Measurements from ENCODE around the gene REEP1.

REEP1 gene

DNA sequence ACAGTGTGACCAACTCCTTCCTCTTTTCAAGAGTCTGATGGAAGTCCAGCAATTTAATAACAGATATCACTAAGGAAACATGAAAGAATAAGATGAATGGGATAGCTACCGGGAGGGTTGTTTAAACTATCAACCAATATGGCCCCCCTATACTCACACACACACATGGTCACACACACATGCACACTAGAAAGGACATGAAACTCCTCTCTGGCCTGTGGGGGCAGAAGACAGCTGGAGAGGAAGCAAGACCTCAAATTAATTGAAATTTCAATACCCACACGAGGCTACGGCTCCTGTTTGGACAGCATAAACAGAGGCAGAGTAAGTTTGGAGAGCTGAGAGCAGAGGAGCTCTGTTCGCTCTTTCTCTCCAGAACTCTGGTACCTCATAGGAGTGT is 34.7 kb upstream of the REEP1 start:
- DNase-seq (ENCODE audit: low read depth, low spot score), result no peak
- no peak for TF ChIP-seq ZNF274 (IDR thresholded peaks at IDR 0.05; ENCODE audit: low read depth, low read length)
- TF ChIP-seq SUZ12 (IDR thresholded peaks at IDR 0.05; ENCODE audit: extremely low read depth, insufficient read depth, insufficient read length), result no peak
- TF ChIP-seq YY1 (IDR thresholded peaks at IDR 0.05; ENCODE audit: insufficient read depth, insufficient read length), result no peak
- no peak overlapping the region for H3K4me3 ChIP-seq (ENCODE audit: insufficient read length, low read depth)
- H3K4me1 ChIP-seq (ENCODE audit: insufficient read depth, insufficient read length), result peaks cover 3% of the 10 kb centered on the region
- H3K9me3 ChIP-seq (ENCODE audit: insufficient read depth, low read length), result peaks cover 8% of the 10 kb centered on the region
- no peak overlapping the region for H3K9ac ChIP-seq (ENCODE audit: insufficient read length, low read depth)
- no peaks in the 10 kb centered on the region for H3K27me3 ChIP-seq (ENCODE audit: insufficient read depth, insufficient read length)
- H3K36me3 ChIP-seq (ENCODE audit: insufficient read depth, insufficient read length, low read length), result no peaks in the 10 kb centered on the region

- H3K4me3 ChIP-seq (ENCODE audit: insufficient read length, low read depth), result no peak overlapping the region
- no peaks in the 10 kb centered on the region for H3K36me3 ChIP-seq (ENCODE audit: insufficient read depth, insufficient read length, low read length)
- no peak for DNase-seq (ENCODE audit: low read depth, low spot score)
- H3K9me3 ChIP-seq (ENCODE audit: insufficient read depth, low read length), result peaks cover 8% of the 10 kb centered on the region
- no peaks in the 10 kb centered on the region for H3K27me3 ChIP-seq (ENCODE audit: insufficient read depth, insufficient read length)
- H3K4me1 ChIP-seq (ENCODE audit: insufficient read depth, insufficient read length), result peaks cover 3% of the 10 kb centered on the region
- H3K9ac ChIP-seq (ENCODE audit: insufficient read length, low read depth), result no peak overlapping the region
- no peak for TF ChIP-seq SUZ12 (IDR thresholded peaks at IDR 0.05; ENCODE audit: extremely low read depth, insufficient read depth, insufficient read length)
- TF ChIP-seq YY1 (IDR thresholded peaks at IDR 0.05; ENCODE audit: insufficient read depth, insufficient read length), result no peak
- no peak for TF ChIP-seq ZNF274 (IDR thresholded peaks at IDR 0.05; ENCODE audit: low read depth, low read length)
Observed at GRCh38 chr2:86371527-86371926, 34.1 kb upstream of the REEP1 start.

- Histone ChIP-seq H3K9ac (ENCODE audit: insufficient read length, low read depth) (no peak overlapping the region), H3K4me3 (ENCODE audit: insufficient read length, low read depth) (no peak overlapping the region), H3K4me1 (ENCODE audit: insufficient read depth, insufficient read length) (peaks cover 3% of the 10 kb centered on the region), H3K9me3 (ENCODE audit: insufficient read depth, low read length) (peaks cover 8% of the 10 kb centered on the region), H3K27me3 (ENCODE audit: insufficient read depth, insufficient read length) (no peaks in the 10 kb centered on the region), H3K36me3 (ENCODE audit: insufficient read depth, insufficient read length, low read length) (no peaks in the 10 kb centered on the region)
- DNase-seq (ENCODE audit: low read depth, low spot score), result no peak
- TF ChIP-seq ZNF274 (IDR thresholded peaks at IDR 0.05; ENCODE audit: low read depth, low read length), result no peak
- no peak for TF ChIP-seq YY1 (IDR thresholded peaks at IDR 0.05; ENCODE audit: insufficient read depth, insufficient read length)
- TF ChIP-seq SUZ12 (IDR thresholded peaks at IDR 0.05; ENCODE audit: extremely low read depth, insufficient read depth, insufficient read length), result no peak
Observed at GRCh38 chr2:86370579-86370978, 33.2 kb upstream of the REEP1 start.

GRCh38 chr2:86368161-86368824 is 30.9 kb upstream of the REEP1 start:
- H3K36me3 ChIP-seq (ENCODE audit: insufficient read depth, insufficient read length, low read length), result no peaks in the 10 kb centered on the region
- TF ChIP-seq SUZ12 (IDR thresholded peaks at IDR 0.05; ENCODE audit: extremely low read depth, insufficient read depth, insufficient read length) (no peak), YY1 (IDR thresholded peaks at IDR 0.05; ENCODE audit: insufficient read depth, insufficient read length) (no peak), ZNF274 (IDR thresholded peaks at IDR 0.05; ENCODE audit: low read depth, low read length) (no peak)
- no peak overlapping the region for H3K9ac ChIP-seq (ENCODE audit: insufficient read length, low read depth)
- H3K4me3 ChIP-seq (ENCODE audit: insufficient read length, low read depth), result no peak overlapping the region
- H3K9me3 ChIP-seq (ENCODE audit: insufficient read depth, low read length), result peaks cover 8% of the 10 kb centered on the region
- peak; percentile 55 for DNase-seq (ENCODE audit: low read depth, low spot score)
- no peaks in the 10 kb centered on the region for H3K27me3 ChIP-seq (ENCODE audit: insufficient read depth, insufficient read length)
- H3K4me1 ChIP-seq (ENCODE audit: insufficient read depth, insufficient read length), result peaks cover 3% of the 10 kb centered on the region

- Histone ChIP-seq H3K4me1 (ENCODE audit: insufficient read depth, insufficient read length) (no peaks in the 10 kb centered on the region), H3K27me3 (ENCODE audit: insufficient read depth, insufficient read length) (no peaks in the 10 kb centered on the region), H3K4me3 (ENCODE audit: insufficient read length, low read depth) (no peak overlapping the region), H3K36me3 (ENCODE audit: insufficient read depth, insufficient read length, low read length) (no peaks in the 10 kb centered on the region), H3K9me3 (ENCODE audit: insufficient read depth, low read length) (peaks cover 8% of the 10 kb centered on the region), H3K9ac (ENCODE audit: insufficient read length, low read depth) (no peak overlapping the region)
- TF ChIP-seq ZNF274 (IDR thresholded peaks at IDR 0.05; ENCODE audit: low read depth, low read length) (no peak), YY1 (IDR thresholded peaks at IDR 0.05; ENCODE audit: insufficient read depth, insufficient read length) (no peak), SUZ12 (IDR thresholded peaks at IDR 0.05; ENCODE audit: extremely low read depth, insufficient read depth, insufficient read length) (no peak)
- DNase-seq (ENCODE audit: low read depth, low spot score), result no peak
Observed at GRCh38 chr2:86367499-86367777, 30.0 kb upstream of the REEP1 start.

GRCh38 chr2:86366651-86367498 is 29.4 kb upstream of the REEP1 start:
- DNase-seq (ENCODE audit: low read depth, low spot score), result no peak
- H3K9me3 ChIP-seq (ENCODE audit: insufficient read depth, low read length), result peaks cover 8% of the 10 kb centered on the region
- no peaks in the 10 kb centered on the region for H3K36me3 ChIP-seq (ENCODE audit: insufficient read depth, insufficient read length, low read length)
- no peaks in the 10 kb centered on the region for H3K4me1 ChIP-seq (ENCODE audit: insufficient read depth, insufficient read length)
- no peaks in the 10 kb centered on the region for H3K27me3 ChIP-seq (ENCODE audit: insufficient read depth, insufficient read length)
- no peak overlapping the region for H3K9ac ChIP-seq (ENCODE audit: insufficient read length, low read depth)
- TF ChIP-seq SUZ12 (IDR thresholded peaks at IDR 0.05; ENCODE audit: extremely low read depth, insufficient read depth, insufficient read length), result no peak
- no peak for TF ChIP-seq YY1 (IDR thresholded peaks at IDR 0.05; ENCODE audit: insufficient read depth, insufficient read length)
- TF ChIP-seq ZNF274 (IDR thresholded peaks at IDR 0.05; ENCODE audit: low read depth, low read length), result no peak
- H3K4me3 ChIP-seq (ENCODE audit: insufficient read length, low read depth), result no peak overlapping the region

GRCh38 chr2:86364894-86365293 is 27.5 kb upstream of the REEP1 start:
- no peaks in the 10 kb centered on the region for H3K27me3 ChIP-seq (ENCODE audit: insufficient read depth, insufficient read length)
- no peak for DNase-seq (ENCODE audit: low read depth, low spot score)
- H3K9me3 ChIP-seq (ENCODE audit: insufficient read depth, low read length), result no peaks in the 10 kb centered on the region
- no peaks in the 10 kb centered on the region for H3K4me1 ChIP-seq (ENCODE audit: insufficient read depth, insufficient read length)
- no peak for TF ChIP-seq YY1 (IDR thresholded peaks at IDR 0.05; ENCODE audit: insufficient read depth, insufficient read length)
- TF ChIP-seq ZNF274 (IDR thresholded peaks at IDR 0.05; ENCODE audit: low read depth, low read length), result no peak
- no peak for TF ChIP-seq SUZ12 (IDR thresholded peaks at IDR 0.05; ENCODE audit: extremely low read depth, insufficient read depth, insufficient read length)
- H3K4me3 ChIP-seq (ENCODE audit: insufficient read length, low read depth), result no peak overlapping the region
- H3K36me3 ChIP-seq (ENCODE audit: insufficient read depth, insufficient read length, low read length), result no peaks in the 10 kb centered on the region
- H3K9ac ChIP-seq (ENCODE audit: insufficient read length, low read depth), result no peak overlapping the region
